Natural killer cell (primary cell): Measurements from ENCODE around the gene ING5. TPM values are rescaled to one million over a fixed set of nuclear protein-coding genes. Genes with fewer than 3 reads are reported as not detected.
"Not testable (repeated sequence)": the region's sequence is repeated elsewhere in the genome, so short reads cannot be mapped to it uniquely, and the experiment has no call there.

ENCODE experiments used
- ATAC-seq, 3 donors: fragments of 150-1000 bp in 2 of 3; fragments of 200-7000 bp in 1 of 3; cut with Tn5 transposase; 1 replicate in 1 of 3; 2 replicates in 2 of 3; pipeline ENCODE4 v1.10.0; 2021; ENCODE audit warnings: mild to moderate bottlenecking in 2 of 3, moderate library complexity in 2 of 3
- DNase-seq, 2 donors: peaks; one replicate each; pipeline versions ENCODE4 v3.0.0 to v3.0.0-alpha.2; 2013 to 2021; ENCODE audit warnings: mixed read lengths in 1 of 2
- H3K27ac ChIP-seq: one replicate; pipeline ENCODE4 v1.5.1; 2013; ENCODE audit warnings: mild to moderate bottlenecking, low read length
- H3K27me3 ChIP-seq: one replicate; pipeline ENCODE4 v1.6.1; 2013; ENCODE audit warnings: low read length; ENCODE audit not compliant: control insufficient read depth, insufficient read depth
- H3K36me3 ChIP-seq: one replicate; pipeline ENCODE4 v1.6.1; 2013; ENCODE audit warnings: low read length; ENCODE audit not compliant: control insufficient read depth, insufficient read depth
- H3K4me1 ChIP-seq: one replicate; pipeline ENCODE4 v1.6.1; 2013; ENCODE audit warnings: low read length; ENCODE audit not compliant: control insufficient read depth, insufficient read depth
- H3K4me3 ChIP-seq: one replicate; pipeline ENCODE4 v1.5.1; 2013; ENCODE audit warnings: low read length
- H3K9me3 ChIP-seq: one replicate; pipeline ENCODE4 v1.6.1; 2013; ENCODE audit warnings: low read length; ENCODE audit not compliant: control insufficient read depth, insufficient read depth
- H3K27ac Mint-ChIP-seq, 2 donors: one replicate each; pipeline ENCODE4 v1.8.0; 2022; ENCODE audit warnings: mild to moderate bottlenecking in 2 of 2, mixed read lengths in 2 of 2, moderate library complexity in 1 of 2
- H3K27me3 Mint-ChIP-seq, 2 donors: one replicate each; pipeline ENCODE4 v1.8.0; 2022; ENCODE audit warnings: low read depth in 2 of 2, mixed read lengths in 2 of 2
- H3K36me3 Mint-ChIP-seq: one replicate; pipeline ENCODE4 v1.8.0; 2022; ENCODE audit warnings: mixed read lengths
- H3K4me1 Mint-ChIP-seq, 2 donors: one replicate each; pipeline ENCODE4 v1.8.0; 2022; ENCODE audit warnings: mixed read lengths in 2 of 2
- H3K4me3 Mint-ChIP-seq: one replicate; pipeline ENCODE4 v1.8.0; 2022; ENCODE audit warnings: mild to moderate bottlenecking, moderate library complexity, mixed read lengths
- H3K9me3 Mint-ChIP-seq, 2 donors: one replicate each; pipeline ENCODE4 v1.8.0; 2022; ENCODE audit warnings: mixed read lengths in 2 of 2
- WGBS: methylation state at CpG from one replicate; pipeline ENCODE4 v1.1.7; 2013; ENCODE audit warnings: missing lambda C conversion rate; ENCODE audit not compliant: insufficient coverage; 5-methylcytosine and 5-hydroxymethylcytosine counted together
- intact Hi-C: fragments of 100-400 bp; cut with micrococcal nuclease; formaldehyde crosslinking; loops from one replicate; pipeline ENCODE4 v1.14.2; 2022
- total RNA-seq, 4 donors: library from RNA; stranded (reverse); fragments of 120-200 nt in 1 of 4; gene quantifications; one replicate each; pipeline versions ENCODE4 v1.2.3 to v1.2.4, GENCODE V29; 2013 to 2022
- TF ChIP-seq, protein P1 (sequence below): fragments of 200-600 bp; IDR thresholded peaks from one replicate; pipeline ENCODE4 v1.8.0; 2022; ENCODE audit warnings: antibody characterized with exemption

ING5 gene
- total RNA-seq, 3 donors from 2014 or later (not counting 1 experiment from before 2014, with no cell fraction given): 25.6 to 40.9 (median 34.7) TPM

GRCh38 chr2:241755166-241755565 is 53.3 kb downstream of the ING5 start:
- Histone ChIP-seq H3K27ac (no peak overlapping the region), H3K4me1 (no peaks in the 10 kb centered on the region), H3K27me3 (no peaks in the 10 kb centered on the region), H3K4me3 (no peak overlapping the region), H3K36me3 (peaks cover 6% of the 10 kb centered on the region), H3K9me3 (no peaks in the 10 kb centered on the region)
- intact Hi-C loops: no loop called here
- TF ChIP-seq, protein P1, sequence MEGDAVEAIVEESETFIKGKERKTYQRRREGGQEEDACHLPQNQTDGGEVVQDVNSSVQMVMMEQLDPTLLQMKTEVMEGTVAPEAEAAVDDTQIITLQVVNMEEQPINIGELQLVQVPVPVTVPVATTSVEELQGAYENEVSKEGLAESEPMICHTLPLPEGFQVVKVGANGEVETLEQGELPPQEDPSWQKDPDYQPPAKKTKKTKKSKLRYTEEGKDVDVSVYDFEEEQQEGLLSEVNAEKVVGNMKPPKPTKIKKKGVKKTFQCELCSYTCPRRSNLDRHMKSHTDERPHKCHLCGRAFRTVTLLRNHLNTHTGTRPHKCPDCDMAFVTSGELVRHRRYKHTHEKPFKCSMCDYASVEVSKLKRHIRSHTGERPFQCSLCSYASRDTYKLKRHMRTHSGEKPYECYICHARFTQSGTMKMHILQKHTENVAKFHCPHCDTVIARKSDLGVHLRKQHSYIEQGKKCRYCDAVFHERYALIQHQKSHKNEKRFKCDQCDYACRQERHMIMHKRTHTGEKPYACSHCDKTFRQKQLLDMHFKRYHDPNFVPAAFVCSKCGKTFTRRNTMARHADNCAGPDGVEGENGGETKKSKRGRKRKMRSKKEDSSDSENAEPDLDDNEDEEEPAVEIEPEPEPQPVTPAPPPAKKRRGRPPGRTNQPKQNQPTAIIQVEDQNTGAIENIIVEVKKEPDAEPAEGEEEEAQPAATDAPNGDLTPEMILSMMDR: no peak
- Mint-ChIP-seq H3K4me1 (peaks cover 6% of the 10 kb centered on the region in 2 donors), H3K27ac (no peak overlapping the region), H3K4me3 (no peak overlapping the region), H3K36me3 (peaks cover 9% of the 10 kb centered on the region), H3K9me3 (no peaks in the 10 kb centered on the region), H3K27me3 (peaks cover 0 to 10% of the 10 kb centered on the region in 2 donors)
- WGBS: 98% methylated on average over 18 of the region's 18 CpGs
- ATAC-seq: no peak
- no peak for DNase-seq

- no peak overlapping the region for H3K4me3 Mint-ChIP-seq
- intact Hi-C loops: no loop called here
- WGBS: 97% methylated on average over 27 of the region's 27 CpGs
- H3K4me1 Mint-ChIP-seq: peaks cover 8 to 9% of the 10 kb centered on the region in 2 donors
- no peak overlapping the region for H3K27ac Mint-ChIP-seq
- H3K36me3 Mint-ChIP-seq: peaks cover 9% of the 10 kb centered on the region
- ATAC-seq (no peak), DNase-seq (no peak)
- TF ChIP-seq, protein P1: no peak
- Histone ChIP-seq H3K36me3 (peaks cover 6% of the 10 kb centered on the region), H3K9me3 (no peaks in the 10 kb centered on the region), H3K27ac (no peak overlapping the region), H3K4me3 (no peak overlapping the region), H3K27me3 (no peaks in the 10 kb centered on the region), H3K4me1 (no peaks in the 10 kb centered on the region)
- peaks cover 0 to 11% of the 10 kb centered on the region in 2 donors for H3K27me3 Mint-ChIP-seq
- H3K9me3 Mint-ChIP-seq: peaks cover 0 to 2% of the 10 kb centered on the region in 2 donors
These were observed 53.9 kb downstream of the ING5 start for GRCh38 chr2:241755777-241756176.

DNA sequence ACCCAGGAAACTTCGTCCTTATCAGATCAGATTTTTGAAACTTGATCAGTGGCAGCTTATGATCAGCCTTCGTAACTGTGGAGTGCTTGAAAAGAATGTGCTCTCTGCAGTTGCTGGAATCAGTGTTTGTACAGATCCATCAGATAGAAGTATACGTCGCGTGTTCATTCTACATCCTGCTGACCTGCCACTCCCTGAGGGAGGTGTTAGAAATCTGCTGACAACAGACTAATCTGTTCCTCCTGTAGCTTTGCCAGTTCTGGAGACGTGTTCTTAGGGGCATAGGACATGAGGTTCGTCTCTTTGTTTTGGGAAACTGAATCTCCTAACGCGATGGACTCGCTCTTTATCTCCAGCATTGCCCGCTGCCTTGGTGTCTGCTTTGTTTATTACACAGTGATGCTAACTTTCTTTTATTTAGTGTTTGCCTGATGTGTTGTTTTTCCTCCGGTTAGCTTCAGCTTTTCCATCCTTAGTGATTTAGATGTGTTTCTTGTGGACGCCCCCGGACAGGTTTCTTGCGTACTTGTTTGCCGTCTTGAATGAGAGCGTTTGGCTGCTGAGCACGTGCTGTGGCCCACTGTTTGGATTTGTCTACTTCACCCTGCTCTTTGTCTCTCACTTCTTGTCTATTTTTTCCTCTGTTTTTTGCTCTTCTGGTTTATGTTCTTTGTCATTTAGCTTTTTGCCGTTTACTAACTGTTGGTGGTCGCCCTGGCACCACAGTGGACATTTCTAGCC is 57.4 kb downstream of the ING5 start:
- H3K27me3 ChIP-seq: no peaks in the 10 kb centered on the region
- no peaks in the 10 kb centered on the region for H3K9me3 ChIP-seq
- 80% methylated on average over 19 of the region's 20 CpGs for WGBS
- Mint-ChIP-seq H3K4me3 (no peak overlapping the region), H3K9me3 (peaks cover 0 to 3% of the 10 kb centered on the region in 2 donors), H3K36me3 (peaks cover 9% of the 10 kb centered on the region), H3K4me1 (peaks cover 31 to 36% of the 10 kb centered on the region in 2 donors), H3K27ac (no peak overlapping the region), H3K27me3 (peaks cover 0 to 11% of the 10 kb centered on the region in 2 donors)
- DNase-seq: peak in 1 of 2 donors; percentile 35
- intact Hi-C loops: no loop called here
- H3K4me1 ChIP-seq: peaks cover 32% of the 10 kb centered on the region
- H3K27ac ChIP-seq: no peak overlapping the region
- ATAC-seq: no peak
- TF ChIP-seq, protein P1: no peak
- no peak overlapping the region for H3K4me3 ChIP-seq
- H3K36me3 ChIP-seq: peaks cover 6% of the 10 kb centered on the region

- H3K9me3 Mint-ChIP-seq, H3K9me3 ChIP-seq, H3K27me3 ChIP-seq, H3K36me3 ChIP-seq, H3K27ac ChIP-seq, H3K4me3 ChIP-seq, H3K36me3 Mint-ChIP-seq, H3K27ac Mint-ChIP-seq, H3K4me3 Mint-ChIP-seq, ATAC-seq, DNase-seq: not testable (repeated sequence)
- H3K4me1 Mint-ChIP-seq: peaks cover 35 to 41% of the 10 kb centered on the region in 2 donors
- intact Hi-C loops: loop anchor here (5.0 kb wide), 2 partner anchors 73 to 443 kb away; partner anchors contain the start of genes DTYMK, HDLBP and SEPTIN2
- 90% methylated on average over 6 of the region's 16 CpGs for WGBS
- peaks cover 38% of the 10 kb centered on the region for H3K4me1 ChIP-seq
- peaks cover 0 to 12% of the 10 kb centered on the region in 2 donors for H3K27me3 Mint-ChIP-seq
These were observed 58.1 kb downstream of the ING5 start for GRCh38 chr2:241759893-241760292.
